Measurements from ENCODE around the gene NUDT14.
A peak's percentile ranks its signal among the peaks of the same experiment; 100 is the strongest.

Gene NUDT14

DNA sequence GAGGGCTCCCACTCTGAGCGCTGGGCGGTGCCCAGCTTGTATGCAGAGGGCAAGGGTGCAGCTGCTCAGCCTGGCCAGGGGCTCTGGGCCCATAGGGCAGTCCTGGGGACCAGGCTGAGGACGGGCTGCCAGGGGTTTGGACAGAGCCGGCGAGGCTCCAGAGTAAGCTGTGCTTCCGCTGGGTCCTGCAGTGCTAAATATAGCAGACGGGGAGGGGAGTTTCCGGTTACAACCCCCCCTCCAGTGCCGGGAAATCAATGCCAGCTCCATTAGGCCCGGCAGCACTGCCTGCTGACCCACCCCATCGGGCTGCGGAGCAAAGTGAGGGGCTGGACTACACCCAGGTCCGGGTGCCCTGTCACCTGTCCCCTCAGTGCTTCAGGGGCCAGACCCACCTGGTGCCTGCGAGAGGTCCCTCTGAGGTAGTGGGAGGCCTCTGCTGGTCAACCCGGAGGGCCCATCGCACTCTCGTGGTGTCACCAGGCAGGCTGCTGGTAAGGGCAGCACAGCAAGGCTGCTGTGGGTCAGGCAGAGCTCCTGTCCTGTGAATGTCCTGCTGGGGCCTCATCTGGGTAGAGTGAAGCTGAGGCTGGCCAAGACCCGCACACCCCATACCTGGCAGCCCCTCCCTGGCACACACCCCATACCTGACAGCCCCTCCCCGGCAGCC, 10.0 kb downstream of the NUDT14 start:
- ChIA-PET CTCF (interaction anchor here (3.2 kb wide), 1 partner anchor 10 kb away, joined by 12 read pairs; the partner anchor contains the start of gene NUDT14), POLR2A (no interaction called here)
- H3K4me3 ChIP-seq (ENCODE audit: low read depth, low read length), result no peak overlapping the region
- no peak for DNase-seq (ENCODE audit: low read depth, low spot score)
- TF ChIP-seq, protein P1, sequence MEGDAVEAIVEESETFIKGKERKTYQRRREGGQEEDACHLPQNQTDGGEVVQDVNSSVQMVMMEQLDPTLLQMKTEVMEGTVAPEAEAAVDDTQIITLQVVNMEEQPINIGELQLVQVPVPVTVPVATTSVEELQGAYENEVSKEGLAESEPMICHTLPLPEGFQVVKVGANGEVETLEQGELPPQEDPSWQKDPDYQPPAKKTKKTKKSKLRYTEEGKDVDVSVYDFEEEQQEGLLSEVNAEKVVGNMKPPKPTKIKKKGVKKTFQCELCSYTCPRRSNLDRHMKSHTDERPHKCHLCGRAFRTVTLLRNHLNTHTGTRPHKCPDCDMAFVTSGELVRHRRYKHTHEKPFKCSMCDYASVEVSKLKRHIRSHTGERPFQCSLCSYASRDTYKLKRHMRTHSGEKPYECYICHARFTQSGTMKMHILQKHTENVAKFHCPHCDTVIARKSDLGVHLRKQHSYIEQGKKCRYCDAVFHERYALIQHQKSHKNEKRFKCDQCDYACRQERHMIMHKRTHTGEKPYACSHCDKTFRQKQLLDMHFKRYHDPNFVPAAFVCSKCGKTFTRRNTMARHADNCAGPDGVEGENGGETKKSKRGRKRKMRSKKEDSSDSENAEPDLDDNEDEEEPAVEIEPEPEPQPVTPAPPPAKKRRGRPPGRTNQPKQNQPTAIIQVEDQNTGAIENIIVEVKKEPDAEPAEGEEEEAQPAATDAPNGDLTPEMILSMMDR (IDR thresholded peaks at IDR 0.05; ENCODE audit: insufficient read depth, low read length, missing control alignments), result no peak

DNA sequence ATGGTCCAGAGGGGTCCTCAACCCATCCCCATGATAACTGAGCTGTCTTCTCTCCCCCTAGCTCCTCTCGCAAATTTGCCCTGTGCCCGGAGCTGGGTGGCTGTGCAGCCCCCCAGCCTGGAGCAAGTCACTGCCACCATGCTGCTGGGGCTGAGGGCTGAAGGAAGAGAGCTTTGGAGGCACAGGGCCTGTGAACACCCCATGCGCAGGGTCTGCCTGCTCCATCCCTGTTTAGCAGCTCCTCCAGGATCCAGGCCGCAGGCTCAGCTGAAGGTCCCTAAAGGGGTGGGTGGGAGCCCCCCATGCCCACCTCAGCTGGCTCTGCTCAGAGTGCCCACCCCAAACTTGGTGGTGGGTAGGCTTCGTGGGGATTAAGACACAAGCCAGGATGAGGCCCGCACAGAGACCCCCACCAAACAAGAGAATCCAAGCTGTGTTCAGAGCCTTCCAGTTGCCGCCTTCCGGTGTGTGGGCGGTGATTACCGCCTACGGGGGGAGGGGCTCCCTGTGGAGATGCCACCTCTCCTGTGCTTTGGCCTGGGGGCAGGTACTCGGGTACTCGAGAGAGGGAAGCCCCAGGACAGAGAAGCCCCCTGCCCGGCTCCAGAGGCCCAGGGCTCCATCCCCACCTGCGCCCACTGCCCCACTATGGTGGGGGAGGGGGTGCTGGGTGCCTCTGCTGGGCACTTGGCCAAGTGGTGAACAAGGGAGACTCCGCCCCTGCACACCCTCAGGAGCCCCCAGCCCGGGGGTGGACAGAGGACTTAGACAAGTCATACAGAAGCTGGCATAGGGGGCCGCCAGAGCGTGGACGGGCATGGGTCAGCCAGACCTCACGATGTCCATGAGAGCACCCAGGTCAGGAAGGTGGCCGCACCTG, 11.1 kb downstream of the NUDT14 start:
- ChIA-PET CTCF (interaction anchor here (1.0 to 3.2 kb wide), 2 partner anchors 11 to 83 kb away, joined by 3 to 12 read pairs; partner anchors contain the start of gene NUDT14), POLR2A (interaction anchor here (1.0 kb wide), 1 partner anchor 15 kb away, joined by 3 read pairs; no protein-coding TSS in a partner anchor)
- no peak for DNase-seq (ENCODE audit: low read depth, low spot score)
- TF ChIP-seq, protein P1 (IDR thresholded peaks at IDR 0.05; ENCODE audit: insufficient read depth, low read length, missing control alignments), result no peak
- H3K4me3 ChIP-seq (ENCODE audit: low read depth, low read length), result no peak overlapping the region

DNA sequence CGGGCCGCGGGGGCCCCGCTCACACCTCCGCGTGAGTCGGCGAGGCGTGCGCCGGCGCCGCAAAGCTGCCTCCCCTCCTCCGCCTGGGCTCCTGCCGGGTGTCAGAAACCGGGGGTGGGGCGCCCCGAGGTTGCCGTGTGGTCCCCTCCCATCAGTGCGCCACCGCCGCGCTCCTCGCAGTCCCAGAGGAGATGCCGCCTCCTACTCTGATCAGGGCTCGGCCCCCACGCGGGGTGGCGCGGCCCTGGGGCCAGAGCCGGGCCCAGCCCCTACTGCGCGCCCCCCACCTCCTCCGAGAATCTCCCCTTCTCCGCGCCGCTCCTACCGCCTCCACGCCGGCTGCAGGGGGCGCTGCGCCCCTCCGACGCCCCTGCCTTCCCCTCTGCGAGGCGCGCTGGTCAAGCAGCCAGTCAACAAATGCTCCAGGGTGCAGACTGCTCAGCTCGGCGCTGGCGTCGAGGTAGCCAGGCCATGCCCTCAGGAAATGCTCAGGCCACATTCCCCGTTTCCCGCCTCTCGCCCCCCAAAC, 12.1 kb downstream of the NUDT14 start:
- CTCF ChIA-PET, result interaction anchor here (1.0 to 3.2 kb wide), 2 partner anchors 12 to 82 kb away, joined by 3 to 12 read pairs; partner anchors contain the start of gene NUDT14
- TF ChIP-seq, protein P1 (IDR thresholded peaks at IDR 0.05; ENCODE audit: insufficient read depth, low read length, missing control alignments), result peak; percentile 54
- no peak overlapping the region for H3K4me3 ChIP-seq (ENCODE audit: low read depth, low read length)
- POLR2A ChIA-PET, result interaction anchor here (1.0 kb wide), 1 partner anchor 14 kb away, joined by 3 read pairs; no protein-coding TSS in a partner anchor
- DNase-seq (ENCODE audit: low read depth, low spot score), result no peak

DNA sequence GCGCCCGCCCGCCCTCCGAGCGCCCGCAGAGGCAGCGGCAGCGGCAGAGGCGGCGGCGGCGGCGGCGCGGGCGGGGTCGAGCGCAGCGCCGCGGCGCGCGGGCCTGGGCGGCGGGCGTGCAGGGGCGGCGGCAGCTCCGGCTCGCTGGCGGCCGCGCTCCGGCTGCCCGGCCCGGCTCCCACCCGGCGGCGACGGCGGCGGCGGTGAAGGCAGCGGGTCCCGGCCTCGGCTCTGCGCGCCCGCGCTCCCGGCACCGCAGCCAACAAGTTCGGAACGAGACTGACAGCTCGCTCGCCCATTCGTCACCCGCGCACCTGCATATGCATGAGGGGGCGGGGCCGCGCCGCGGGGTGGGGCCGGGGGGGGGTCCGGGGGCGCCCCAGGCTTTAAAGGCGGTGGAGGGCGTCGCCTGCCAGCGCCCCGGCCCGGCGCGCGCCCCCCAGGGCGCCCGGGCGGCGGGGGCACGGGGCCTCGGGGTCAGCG, 12.6 kb downstream of the NUDT14 start, which contains the start of gene JAG2:
JAG2 (minus strand) TSS at position 281 of the 483 bp plus-strand sequence. CDS start 356 bp downstream, outside the sequence.
- ChIA-PET CTCF (no interaction called here), POLR2A (no interaction called here)
- TF ChIP-seq, protein P1 (IDR thresholded peaks at IDR 0.05; ENCODE audit: insufficient read depth, low read length, missing control alignments), result no peak
- no peak within 1 kb of the TSS; the same call in 1 of the 2 replicates for H3K4me3 ChIP-seq (ENCODE audit: low read depth, low read length)
- no peak for DNase-seq (ENCODE audit: low read depth, low spot score)

DNA sequence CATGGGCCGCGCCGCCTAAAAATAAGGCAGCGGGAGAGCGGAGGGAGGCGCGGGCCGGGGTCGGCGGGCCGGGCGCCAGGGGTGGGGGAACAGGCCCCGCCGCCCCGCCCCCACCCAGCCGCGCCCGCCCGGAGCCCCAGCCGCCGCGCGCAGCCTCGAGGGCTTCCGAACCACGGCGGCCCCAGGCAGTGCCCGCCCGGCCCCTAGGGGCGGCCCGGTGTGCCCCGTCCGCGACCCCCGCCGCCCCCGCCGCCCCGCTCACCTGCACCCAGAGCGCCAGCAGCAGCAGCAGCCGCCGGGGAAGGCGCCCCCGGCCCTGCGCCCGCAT, 13.1 kb downstream of the NUDT14 start:
- TF ChIP-seq, protein P1 (IDR thresholded peaks at IDR 0.05; ENCODE audit: insufficient read depth, low read length, missing control alignments), result no peak
- POLR2A ChIA-PET, result no interaction called here
- CTCF ChIA-PET, result no interaction called here
- no peak overlapping the region for H3K4me3 ChIP-seq (ENCODE audit: low read depth, low read length)
- no peak for DNase-seq (ENCODE audit: low read depth, low spot score)
